ENCODE data around the gene TBCD.

- no peak for TF ChIP-seq POLR2A (IDR thresholded peaks at IDR 0.05)
- no peak for TF ChIP-seq CTCF (IDR thresholded peaks at IDR 0.05)
These were observed 49.0 kb downstream of the TBCD start for GRCh38 chr17:82800885-82801284.
